Keratinocyte (primary cell): ENCODE data around the gene CGB7. TPM values are rescaled to one million over a fixed set of nuclear protein-coding genes. Genes with fewer than 3 reads are reported as not detected.

ENCODE experiments used
- DNase-seq: peaks from one replicate; pipeline ENCODE4 v3.0.0-alpha.2; 2011; ENCODE audit warnings: low read depth, missing footprints, low spot score
- FAIRE-seq: peaks from 2 replicates; lab custom pipeline; 2011; peaks lifted over from hg19 to GRCh38; lab: Jason Lieb, UNC
- H2AFZ ChIP-seq: 2 replicates; pipeline ENCODE4 v1.6.0; 2012; ENCODE audit warnings: low read length, control low read depth, inconsistent platforms; ENCODE audit not compliant: control insufficient read depth
- H3K27ac ChIP-seq: 2 replicates; pipeline ENCODE4 v1.5.1; 2011; ENCODE audit warnings: low read length; ENCODE audit not compliant: control insufficient read depth, insufficient read depth
- H3K27me3 ChIP-seq: 3 replicates; pipeline ENCODE4 v1.6.0; 2011; ENCODE audit warnings: low read length; ENCODE audit not compliant: control insufficient read depth, insufficient read depth; ENCODE audit errors: extremely low read depth
- H3K36me3 ChIP-seq, 2 experiments: 2 replicates in 1 of 2; 3 replicates in 1 of 2; pipeline ENCODE4 v1.5.1; 2011; ENCODE audit warnings: low read length in 2 of 2, mild to moderate bottlenecking in 1 of 2; ENCODE audit not compliant: control insufficient read depth in 2 of 2, insufficient read depth in 2 of 2; ENCODE audit errors: extremely low read depth in 1 of 2
- H3K4me1 ChIP-seq: 3 replicates; pipeline ENCODE4 v1.5.1; 2011; ENCODE audit warnings: low read length; ENCODE audit not compliant: control insufficient read depth, insufficient read depth; ENCODE audit errors: extremely low read depth
- H3K4me2 ChIP-seq: 3 replicates; pipeline ENCODE4 v1.6.0; 2011; ENCODE audit warnings: low read depth, low read length; ENCODE audit not compliant: control insufficient read depth, insufficient read depth; ENCODE audit errors: extremely low read depth
- H3K4me3 ChIP-seq, 3 experiments: fragments of 200-600 bp in 1 of 3; sonication (generic) in 1 of 3; 2 replicates in 2 of 3; 3 replicates in 1 of 3; pipeline ENCODE4 v1.5.1; 2011 to 2016; ENCODE audit warnings: low read length in 3 of 3, mild to moderate bottlenecking in 3 of 3, control low read depth in 2 of 3, inconsistent platforms in 1 of 3, low read depth in 1 of 3, mixed read lengths in 1 of 3, mixed run types in 1 of 3, moderate library complexity in 1 of 3; ENCODE audit not compliant: control insufficient read depth in 2 of 3, insufficient read depth in 2 of 3; ENCODE audit errors: extremely low read depth in 1 of 3
- H3K79me2 ChIP-seq: 2 replicates; pipeline ENCODE4 v1.6.0; 2012; ENCODE audit warnings: low read length; ENCODE audit not compliant: control insufficient read depth, insufficient read depth
- H3K9ac ChIP-seq: 3 replicates; pipeline ENCODE4 v1.6.0; 2011; ENCODE audit warnings: low read length; ENCODE audit not compliant: control insufficient read depth, insufficient read depth; ENCODE audit errors: extremely low read depth
- H3K9me1 ChIP-seq: 3 replicates; pipeline ENCODE4 v1.6.0; 2011; ENCODE audit warnings: low read length; ENCODE audit not compliant: control insufficient read depth, insufficient read depth; ENCODE audit errors: extremely low read depth
- H3K9me3 ChIP-seq: 2 replicates; pipeline ENCODE4 v1.5.1; 2012; ENCODE audit warnings: low read depth, low read length; ENCODE audit not compliant: control insufficient read depth
- H4K20me1 ChIP-seq: 3 replicates; pipeline ENCODE4 v1.6.0; 2011; ENCODE audit warnings: low read length; ENCODE audit not compliant: control insufficient read depth, insufficient read depth; ENCODE audit errors: extremely low read depth
- CTCF ChIP-seq, 3 experiments: IDR thresholded peaks in 1 of 3; conservative IDR thresholded peaks in 1 of 3; optimal IDR thresholded peaks in 1 of 3; 2 replicates in 2 of 3; 3 replicates in 1 of 3; pipeline versions ENCODE3 to v1.5.1; 2011; ENCODE audit warnings: low read length in 3 of 3, mild to moderate bottlenecking in 3 of 3, moderate library complexity in 2 of 3, control low read depth in 1 of 3, inconsistent platforms in 1 of 3; ENCODE audit not compliant: insufficient read depth in 2 of 3; ENCODE audit errors: extremely low read depth in 1 of 3
- EZH2 ChIP-seq: IDR thresholded peaks from one replicate; pipeline ENCODE4 v1.6.1; 2012; ENCODE audit warnings: inconsistent platforms, mild to moderate bottlenecking, low read length, moderate library complexity
- dilution Hi-C: fragments of 300-500 bp; cut with MboI; formaldehyde crosslinking; loops from one replicate; pipeline ENCODE4 v1.7.0; 2020; ENCODE audit warnings: low sequenced_read_pairs; ENCODE audit not compliant: extremely low pct_ligation_motif_present
- polyA plus RNA-seq, 5 experiments: library from polyadenylated mRNA; depleted of rRNA in 3 of 5; stranded (reverse) in 3 of 5; stranded (forward) in 1 of 5; unstranded in 1 of 5; fragments of >200 nt; gene quantifications; 1 replicate in 1 of 5; 2 replicates in 3 of 5; 3 replicates in 1 of 5; pipeline versions ENCODE4 v1.2.1 to v1.2.3, GENCODE V29; 2011 to 2012; ENCODE audit warnings: missing spikeins in 2 of 5, low read depth in 1 of 5, low replicate concordance in 1 of 5

Gene CGB7
- polyA plus RNA-seq, 1 donor (not counting 4 experiments of a cell fraction or from before 2014, with no cell fraction given): 0.92 TPM

GRCh38 chr19:49098795-49099194 is 41.2 kb upstream of the CGB7 start:
- Histone ChIP-seq H3K4me2 (no peak overlapping the region), H4K20me1 (peaks cover 24% of the 10 kb centered on the region), H3K4me3 (no peak overlapping the region), H3K9me3 (no peaks in the 10 kb centered on the region), H3K9ac (no peak overlapping the region), H3K4me1 (no peaks in the 10 kb centered on the region), H2AFZ (no peak overlapping the region), H3K79me2 (peaks cover 54% of the 10 kb centered on the region), H3K27me3 (no peaks in the 10 kb centered on the region), H3K9me1 (no peaks in the 10 kb centered on the region), H3K27ac (no peak overlapping the region), H3K36me3 (peaks cover 38 to 41% of the 10 kb centered on the region in 2 experiments)
- dilution Hi-C loops: no loop called here
- no peak for TF ChIP-seq CTCF (optimal IDR thresholded peaks at IDR 0.05 in 1 of 3, IDR thresholded peaks at IDR 0.05 in 1 of 3, conservative IDR thresholded peaks at IDR 0.05 in 1 of 3; ENCODE audit: extremely low read depth in 1 of 3, insufficient read depth in 2 of 3, low read length in 3 of 3)
- no peak for TF ChIP-seq EZH2
- no peak for DNase-seq
- no peak for FAIRE-seq

- Histone ChIP-seq H3K79me2 (peaks cover 56% of the 10 kb centered on the region), H3K9me1 (no peaks in the 10 kb centered on the region), H2AFZ (no peak overlapping the region), H3K4me2 (no peak overlapping the region), H3K27ac (no peak overlapping the region), H3K9ac (no peak overlapping the region), H3K4me1 (no peaks in the 10 kb centered on the region), H3K9me3 (no peaks in the 10 kb centered on the region), H3K36me3 (peaks cover 38 to 45% of the 10 kb centered on the region in 2 experiments), H3K27me3 (no peaks in the 10 kb centered on the region), H3K4me3 (no peak overlapping the region), H4K20me1 (peaks cover 24% of the 10 kb centered on the region)
- dilution Hi-C loops: no loop called here
- TF ChIP-seq EZH2 (no peak), CTCF (optimal IDR thresholded peaks at IDR 0.05 in 1 of 3, IDR thresholded peaks at IDR 0.05 in 1 of 3, conservative IDR thresholded peaks at IDR 0.05 in 1 of 3; ENCODE audit: extremely low read depth in 1 of 3, insufficient read depth in 2 of 3, low read length in 3 of 3) (peak; percentile 93 to 100 (median 96))
- peak; percentile 90 for FAIRE-seq
- peak; percentile 50 for DNase-seq
Observed at GRCh38 chr19:49097453-49098288, 40.1 kb upstream of the CGB7 start.
